ENCODE data around the gene SNED1.

- TF ChIP-seq CTCF (IDR thresholded peaks at IDR 0.05) (no peak), POLR2AphosphoS5 (IDR thresholded peaks at IDR 0.05) (no peak), POLR2A (IDR thresholded peaks at IDR 0.05) (no peak)
Observed at GRCh38 chr2:240960971-240961876, 37.2 kb upstream of the SNED1 start.
